Ovary (tissue), 9 donors: ENCODE results near the gene ZNF827. TPM values are rescaled to one million over a fixed set of nuclear protein-coding genes. Genes with fewer than 3 reads are reported as not detected.

Experiments used
- DNase-seq, 5 donors: peaks; one replicate each; pipeline ENCODE4 v3.0.0-alpha.2; 2019 to 2020
- H3K27ac ChIP-seq, 2 donors: fragments of 200-600 bp; one replicate each; pipeline versions ENCODE4 v1.5.1 to v1.8.0; 2019 to 2022
- H3K27me3 ChIP-seq: fragments of 200-600 bp; one replicate; pipeline ENCODE4 v1.8.0; 2022
- H3K36me3 ChIP-seq: fragments of 200-600 bp; sonication (generic); one replicate; pipeline ENCODE4 v1.5.1; 2019
- H3K4me1 ChIP-seq: one replicate; pipeline ENCODE4 v1.8.1; 2013; ENCODE audit warnings: mild to moderate bottlenecking, moderate library complexity; ENCODE audit not compliant: insufficient read depth
- H3K4me3 ChIP-seq: fragments of 200-600 bp; sonication (generic); one replicate; pipeline ENCODE4 v1.5.1; 2017
- H3K9me3 ChIP-seq, 2 donors: fragments of 200-600 bp in 1 of 2; sonication (generic) in 1 of 2; one replicate each; pipeline versions ENCODE4 v1.5.1 to v1.8.1; 2013 to 2019; ENCODE audit warnings: mild to moderate bottlenecking in 1 of 2, moderate library complexity in 1 of 2
- CTCF ChIP-seq, 3 donors: fragments of 450-650 bp in 2 of 3; fragments of 200-600 bp in 1 of 3; IDR thresholded peaks; one replicate each; pipeline versions ENCODE4 v1.5.1 to v1.8.0; 2016 to 2022; ENCODE audit warnings: antibody characterized with exemption in 3 of 3, mild to moderate bottlenecking in 1 of 3
- EP300 ChIP-seq: sonication (generic); formaldehyde crosslinking; IDR thresholded peaks from one replicate; pipeline ENCODE4 v1.6.1; 2017; ENCODE audit warnings: antibody characterized with exemption
- POLR2A ChIP-seq: fragments of 450-650 bp; IDR thresholded peaks from one replicate; pipeline ENCODE4 v1.6.1; 2017; ENCODE audit warnings: antibody characterized with exemption, mild to moderate bottlenecking, moderate library complexity
- WGBS, 3 donors: extraction: QIAGEN DNeasy Blood & Tissue Kit in 1 of 3; methylation state at CpG; one replicate each; pipeline versions ENCODE4 v1.1.5 to v1.1.7; 2013 to 2017; 5-methylcytosine and 5-hydroxymethylcytosine counted together
- intact Hi-C, 4 donors: fragments of 100-400 bp; cut with DNase I; formaldehyde crosslinking; loops; one replicate each; pipeline versions ENCODE4 v1.11.0 to v1.15.1; 2022 to 2023
- polyA plus RNA-seq, 2 donors: library from polyadenylated mRNA; stranded (reverse); fragments of 200-250 nt in 1 of 2; fragments of 350-450 nt in 1 of 2; fragmentation: Illumina TruSeq in 1 of 2; extraction: RNeasy Lipid Tissue Mini Kit (QIAGEN cat#74804) in 1 of 2; gene quantifications; one replicate each; pipeline ENCODE4 v1.2.3, GENCODE V29; 2013 to 2014
- total RNA-seq, 7 donors: library from RNA; depleted of rRNA in 2 of 7; stranded (reverse); fragments of >200 nt in 2 of 7; fragmentation: NEBNext Ultra II Directional in 3 of 7; extraction: Animal tissue kit (Norgen Biotek cat#: 25700) in 3 of 7; gene quantifications; one replicate each; pipeline versions ENCODE4 v1.1.0 to v1.2.4, GENCODE V29; 2016 to 2023
- donor health status: DM: no; HTN: no; CAD: no; lungs with moderate emphysema.
- donor health status: DM: no; HTN: no; CAD: no.
- donor health status: Bipolar disorder and iron deficiency.
- donor health status: DM: yes; HTN: yes; CAD: no.
- donor health status: DM: no; HTN: no; CAD: no.
- donor health status: DM: yes; HTN: yes; CAD: no.

Gene ZNF827
- total and polyA plus RNA-seq, 9 donors, result 7.8 to 36.0 (median 20.0) TPM

GRCh38 chr4:145865274-145865941 lies 73.2 kb downstream of the ZNF827 start:
- Histone ChIP-seq H3K27ac (no peak overlapping the region), H3K27me3 (no peaks in the 10 kb centered on the region), H3K4me3 (no peak overlapping the region), H3K36me3 (no peaks in the 10 kb centered on the region), H3K9me3 (no peaks in the 10 kb centered on the region), H3K4me1 (peaks cover 2% of the 10 kb centered on the region)
- TF ChIP-seq CTCF (IDR thresholded peaks at IDR 0.05), result no peak
- no peak for TF ChIP-seq POLR2A
- no peak for TF ChIP-seq EP300
- 83 to 94% (median 93%) methylated on average over 5 of the region's 5 CpGs for WGBS, 3 donors
- intact Hi-C loops, result no loop called here
- no peak for DNase-seq

GRCh38 chr4:145863191-145863590 lies 75.4 kb downstream of the ZNF827 start:
- Histone ChIP-seq H3K9me3 (no peaks in the 10 kb centered on the region), H3K4me1 (peaks cover 2% of the 10 kb centered on the region), H3K27me3 (no peaks in the 10 kb centered on the region), H3K4me3 (no peak overlapping the region), H3K27ac (no peak overlapping the region), H3K36me3 (no peaks in the 10 kb centered on the region)
- WGBS, 3 donors, result 82 to 91% (median 90%) methylated on average over 2 of the region's 2 CpGs
- intact Hi-C loops, result no loop called here
- DNase-seq, result no peak
- TF ChIP-seq POLR2A, result no peak
- TF ChIP-seq EP300, result no peak
- TF ChIP-seq CTCF (IDR thresholded peaks at IDR 0.05), result no peak

- TF ChIP-seq CTCF (IDR thresholded peaks at IDR 0.05) (no peak), POLR2A (no peak), EP300 (no peak)
- H3K4me1 ChIP-seq, result peaks cover 2% of the 10 kb centered on the region
- intact Hi-C loops, result no loop called here
- H3K36me3 ChIP-seq, result no peaks in the 10 kb centered on the region
- H3K4me3 ChIP-seq, result no peak overlapping the region
- no peaks in the 10 kb centered on the region for H3K27me3 ChIP-seq
- H3K27ac ChIP-seq, result no peak overlapping the region
- 83 to 89% (median 85%) methylated on average over 16 of the region's 16 CpGs for WGBS, 3 donors
- DNase-seq, result no peak
- no peaks in the 10 kb centered on the region for H3K9me3 ChIP-seq
Measured at GRCh38 chr4:145861336-145862318, 77.0 kb downstream of the ZNF827 start.

GRCh38 chr4:145860897-145861296 lies 77.7 kb downstream of the ZNF827 start:
- Histone ChIP-seq H3K9me3 (no peaks in the 10 kb centered on the region), H3K4me1 (peaks cover 2% of the 10 kb centered on the region), H3K36me3 (no peaks in the 10 kb centered on the region), H3K4me3 (no peak overlapping the region), H3K27me3 (no peaks in the 10 kb centered on the region), H3K27ac (no peak overlapping the region)
- 95 to 98% (median 97%) methylated on average over 5 of the region's 5 CpGs for WGBS, 3 donors
- intact Hi-C loops, result no loop called here
- TF ChIP-seq POLR2A, result no peak
- TF ChIP-seq CTCF (IDR thresholded peaks at IDR 0.05), result no peak
- TF ChIP-seq EP300, result no peak
- DNase-seq, result no peak
